ENCODE results near the gene TPO.

TPO gene

GRCh38 chr2:1588051-1588977 is 175.1 kb downstream of the TPO start:
- Histone ChIP-seq H3K4me1 (ENCODE audit: insufficient read depth, poor library complexity, severe bottlenecking) (peaks cover 10% of the 10 kb centered on the region), H3K27me3 (ENCODE audit: insufficient read depth, poor library complexity, severe bottlenecking) (no peaks in the 10 kb centered on the region), H3K27ac (ENCODE audit: poor library complexity, severe bottlenecking) (no peak overlapping the region), H3K9me3 (ENCODE audit: severe bottlenecking) (no peaks in the 10 kb centered on the region), H3K4me3 (ENCODE audit: severe bottlenecking) (no peak overlapping the region), H3K36me3 (ENCODE audit: low read depth) (no peaks in the 10 kb centered on the region)
- DNase-seq (ENCODE audit: low spot score) (peak; percentile 51), ATAC-seq (ENCODE audit: low read depth) (no peak)
- no peak for TF ChIP-seq CTCF (IDR thresholded peaks at IDR 0.05; ENCODE audit: poor library complexity, severe bottlenecking)

GRCh38 chr2:1588978-1589621 is 175.8 kb downstream of the TPO start:
- peak; percentile 54 for DNase-seq (ENCODE audit: low spot score)
- Histone ChIP-seq H3K27ac (ENCODE audit: poor library complexity, severe bottlenecking) (no peak overlapping the region), H3K27me3 (ENCODE audit: insufficient read depth, poor library complexity, severe bottlenecking) (no peaks in the 10 kb centered on the region), H3K4me1 (ENCODE audit: insufficient read depth, poor library complexity, severe bottlenecking) (peaks cover 17% of the 10 kb centered on the region), H3K9me3 (ENCODE audit: severe bottlenecking) (no peaks in the 10 kb centered on the region), H3K36me3 (ENCODE audit: low read depth) (no peaks in the 10 kb centered on the region), H3K4me3 (ENCODE audit: severe bottlenecking) (no peak overlapping the region)
- ATAC-seq (ENCODE audit: low read depth), result no peak
- TF ChIP-seq CTCF (IDR thresholded peaks at IDR 0.05; ENCODE audit: poor library complexity, severe bottlenecking), result peak; percentile 26

GRCh38 chr2:1590596-1591460 is 177.6 kb downstream of the TPO start:
- H3K27ac ChIP-seq (ENCODE audit: poor library complexity, severe bottlenecking), result no peak overlapping the region
- H3K4me3 ChIP-seq (ENCODE audit: severe bottlenecking), result no peak overlapping the region
- DNase-seq (ENCODE audit: low spot score) (peak; percentile 43), ATAC-seq (ENCODE audit: low read depth) (no peak)
- H3K9me3 ChIP-seq (ENCODE audit: severe bottlenecking), result no peaks in the 10 kb centered on the region
- H3K4me1 ChIP-seq (ENCODE audit: insufficient read depth, poor library complexity, severe bottlenecking), result peaks cover 22% of the 10 kb centered on the region
- TF ChIP-seq CTCF (IDR thresholded peaks at IDR 0.05; ENCODE audit: poor library complexity, severe bottlenecking), result no peak
- no peaks in the 10 kb centered on the region for H3K27me3 ChIP-seq (ENCODE audit: insufficient read depth, poor library complexity, severe bottlenecking)
- H3K36me3 ChIP-seq (ENCODE audit: low read depth), result no peaks in the 10 kb centered on the region

GRCh38 chr2:1591461-1591770 is 178.2 kb downstream of the TPO start:
- no peak overlapping the region for H3K4me3 ChIP-seq (ENCODE audit: severe bottlenecking)
- DNase-seq (ENCODE audit: low spot score) (peak; percentile 56), ATAC-seq (ENCODE audit: low read depth) (no peak)
- TF ChIP-seq CTCF (IDR thresholded peaks at IDR 0.05; ENCODE audit: poor library complexity, severe bottlenecking), result no peak
- H3K27ac ChIP-seq (ENCODE audit: poor library complexity, severe bottlenecking), result no peak overlapping the region
- peaks cover 22% of the 10 kb centered on the region for H3K4me1 ChIP-seq (ENCODE audit: insufficient read depth, poor library complexity, severe bottlenecking)
- no peaks in the 10 kb centered on the region for H3K9me3 ChIP-seq (ENCODE audit: severe bottlenecking)
- no peaks in the 10 kb centered on the region for H3K36me3 ChIP-seq (ENCODE audit: low read depth)
- no peaks in the 10 kb centered on the region for H3K27me3 ChIP-seq (ENCODE audit: insufficient read depth, poor library complexity, severe bottlenecking)

Measured in RWPE2 (cell line).